22Rv1 (cell line): ENCODE measurements around the gene AKAP14.
"Not testable (repeated sequence)": the region's sequence is repeated elsewhere in the genome, so short reads cannot be mapped to it uniquely, and the experiment has no call there.

Experiments used
- H3K27ac ChIP-seq: fragments of 450-650 bp; 2 replicates; pipeline ENCODE4 v1.5.1; 2017
- ZFX ChIP-seq: fragments of 450-650 bp; IDR thresholded peaks from 2 replicates; pipeline ENCODE4 v1.6.1; 2017; ENCODE audit warnings: antibody characterized with exemption, borderline replicate concordance
- TF ChIP-seq, protein P1 (sequence below): fragments of 450-650 bp; IDR thresholded peaks from 2 replicates; pipeline ENCODE4 v1.5.1; 2017; ENCODE audit warnings: mild to moderate bottlenecking

Gene AKAP14

GRCh38 chrX:119941336-119941735, 45.6 kb downstream of the AKAP14 start:
- no peak overlapping the region for H3K27ac ChIP-seq
- TF ChIP-seq ZFX: no peak
- TF ChIP-seq, protein P1, sequence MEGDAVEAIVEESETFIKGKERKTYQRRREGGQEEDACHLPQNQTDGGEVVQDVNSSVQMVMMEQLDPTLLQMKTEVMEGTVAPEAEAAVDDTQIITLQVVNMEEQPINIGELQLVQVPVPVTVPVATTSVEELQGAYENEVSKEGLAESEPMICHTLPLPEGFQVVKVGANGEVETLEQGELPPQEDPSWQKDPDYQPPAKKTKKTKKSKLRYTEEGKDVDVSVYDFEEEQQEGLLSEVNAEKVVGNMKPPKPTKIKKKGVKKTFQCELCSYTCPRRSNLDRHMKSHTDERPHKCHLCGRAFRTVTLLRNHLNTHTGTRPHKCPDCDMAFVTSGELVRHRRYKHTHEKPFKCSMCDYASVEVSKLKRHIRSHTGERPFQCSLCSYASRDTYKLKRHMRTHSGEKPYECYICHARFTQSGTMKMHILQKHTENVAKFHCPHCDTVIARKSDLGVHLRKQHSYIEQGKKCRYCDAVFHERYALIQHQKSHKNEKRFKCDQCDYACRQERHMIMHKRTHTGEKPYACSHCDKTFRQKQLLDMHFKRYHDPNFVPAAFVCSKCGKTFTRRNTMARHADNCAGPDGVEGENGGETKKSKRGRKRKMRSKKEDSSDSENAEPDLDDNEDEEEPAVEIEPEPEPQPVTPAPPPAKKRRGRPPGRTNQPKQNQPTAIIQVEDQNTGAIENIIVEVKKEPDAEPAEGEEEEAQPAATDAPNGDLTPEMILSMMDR: no peak

DNA sequence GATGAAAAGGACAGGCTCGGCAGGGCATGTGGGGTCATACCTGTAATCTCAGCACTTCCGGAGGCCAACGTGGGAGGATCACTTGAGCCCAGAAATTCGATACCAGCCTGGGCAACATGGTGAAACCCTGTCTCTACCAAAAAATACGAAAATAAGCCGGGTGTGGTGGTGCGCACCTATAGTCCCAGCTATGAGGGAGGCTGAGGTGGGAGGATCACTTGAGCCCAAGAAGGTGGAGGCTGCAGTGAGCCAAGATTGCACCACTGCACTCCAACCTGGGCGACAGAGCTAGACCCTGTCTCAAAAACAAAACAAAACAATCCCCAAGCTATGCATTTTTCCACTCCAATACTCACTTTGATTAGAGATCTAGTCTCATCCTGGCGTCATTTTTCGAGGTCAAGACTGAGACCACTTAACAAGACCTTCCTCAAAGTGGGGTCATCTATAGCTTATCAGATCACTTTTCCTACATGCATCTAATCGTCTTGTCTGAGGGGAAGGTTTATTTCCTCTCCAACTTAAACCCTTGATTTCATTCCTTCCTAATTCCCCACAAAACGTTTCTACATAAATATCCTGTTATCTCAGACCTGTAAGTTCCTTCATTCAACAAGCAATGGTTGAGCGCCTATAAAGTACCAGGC, 46.6 kb downstream of the AKAP14 start:
- peak overlapping the region; percentile 78 for H3K27ac ChIP-seq
- TF ChIP-seq, protein P1: no peak
- TF ChIP-seq ZFX: no peak

DNA sequence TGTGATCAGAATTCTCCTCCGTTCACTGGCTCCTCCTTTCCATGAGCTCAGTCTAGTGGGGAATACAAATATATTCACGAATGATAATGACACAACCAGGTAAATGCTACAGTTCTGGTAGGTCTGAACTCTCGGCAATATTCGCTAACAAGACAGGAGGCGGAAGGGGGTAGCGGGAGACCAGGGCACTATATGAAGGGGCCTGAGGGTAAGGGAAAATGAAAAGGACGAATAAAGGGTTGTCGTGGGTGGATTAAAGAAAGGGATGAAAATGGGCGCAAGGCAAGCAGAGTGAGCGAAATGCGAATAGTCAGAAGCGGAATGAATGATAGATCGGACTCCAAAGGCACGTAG, 47.1 kb downstream of the AKAP14 start:
- no peak for TF ChIP-seq ZFX
- TF ChIP-seq, protein P1: no peak
- H3K27ac ChIP-seq: peak overlapping the region; percentile 78

DNA sequence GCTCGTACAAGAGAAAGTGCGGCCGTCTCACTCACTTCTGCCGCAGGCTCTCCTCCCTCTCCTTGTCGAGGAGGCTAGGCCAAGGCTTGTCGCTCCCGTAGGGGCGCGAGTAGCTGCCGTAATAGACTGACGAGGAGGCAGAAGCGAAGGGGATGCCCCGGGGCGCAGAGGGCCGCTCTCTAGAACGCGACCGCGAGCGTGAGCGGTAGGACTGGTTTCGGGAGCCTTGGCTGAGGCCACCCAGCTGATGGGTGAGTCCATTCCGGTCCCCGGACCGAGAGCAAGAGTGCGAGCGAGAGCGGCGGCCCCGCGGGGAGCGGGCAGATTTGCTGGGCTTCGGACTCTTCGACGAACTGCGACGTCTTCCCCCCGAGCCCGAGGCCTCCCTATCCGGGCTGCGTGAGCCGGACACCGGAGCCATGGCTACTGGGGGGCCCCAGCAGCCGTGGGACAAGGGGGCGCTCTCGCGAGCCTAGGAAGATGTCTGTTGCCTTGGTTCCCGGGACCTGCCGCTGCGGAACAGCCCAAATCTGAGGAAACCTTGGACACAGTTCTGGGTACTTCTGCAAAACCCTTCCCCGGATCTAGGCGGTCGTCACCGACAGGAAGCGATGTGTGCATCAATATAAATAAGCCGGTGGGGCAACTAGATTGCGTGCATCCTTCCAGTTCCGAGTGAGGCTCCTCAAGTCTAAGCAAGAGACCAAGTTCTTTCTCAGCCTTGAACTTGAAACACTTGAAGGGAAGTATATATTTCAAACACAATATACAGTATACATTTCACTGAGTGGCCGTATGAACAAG, 47.7 kb downstream of the AKAP14 start, which contains the start of gene NKAP:
NKAP (minus strand) TSS at position 567 of the 804 bp plus-strand sequence; CDS start at position 421, 146 bp downstream.
- H3K27ac ChIP-seq: peak within 1 kb of the TSS; percentile 78
- no peak for TF ChIP-seq ZFX
- TF ChIP-seq, protein P1: no peak

- TF ChIP-seq, protein P1: no peak
- no peak for TF ChIP-seq ZFX
- no peak overlapping the region for H3K27ac ChIP-seq
Measured at GRCh38 chrX:119945481-119945880, 49.8 kb downstream of the AKAP14 start.

- TF ChIP-seq, protein P1: peak; percentile 47
- no peak for TF ChIP-seq ZFX
- no peak overlapping the region for H3K27ac ChIP-seq
Measured at GRCh38 chrX:119948381-119948780, 52.7 kb downstream of the AKAP14 start.

DNA sequence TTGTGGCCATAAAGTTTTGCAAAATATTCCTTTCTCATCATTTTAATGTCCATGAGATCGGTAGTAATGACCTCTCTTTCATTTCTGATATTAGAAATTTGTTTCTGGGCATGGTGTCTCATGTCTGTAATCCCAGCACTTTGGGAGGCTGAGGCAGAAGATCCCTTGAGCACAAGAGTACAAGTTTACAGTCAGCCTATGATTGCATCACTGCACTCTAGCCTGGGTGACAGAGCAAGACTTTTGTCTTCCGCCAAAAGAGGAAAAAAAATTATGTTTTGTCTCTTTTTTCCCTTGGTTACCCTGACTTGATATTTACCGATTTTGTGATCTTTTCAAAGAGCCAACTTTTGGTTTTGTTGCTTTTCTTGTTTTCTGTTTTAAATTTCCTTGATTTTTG, 58.7 kb downstream of the AKAP14 start:
- TF ChIP-seq, protein P1: no peak
- no peak for TF ChIP-seq ZFX

DNA sequence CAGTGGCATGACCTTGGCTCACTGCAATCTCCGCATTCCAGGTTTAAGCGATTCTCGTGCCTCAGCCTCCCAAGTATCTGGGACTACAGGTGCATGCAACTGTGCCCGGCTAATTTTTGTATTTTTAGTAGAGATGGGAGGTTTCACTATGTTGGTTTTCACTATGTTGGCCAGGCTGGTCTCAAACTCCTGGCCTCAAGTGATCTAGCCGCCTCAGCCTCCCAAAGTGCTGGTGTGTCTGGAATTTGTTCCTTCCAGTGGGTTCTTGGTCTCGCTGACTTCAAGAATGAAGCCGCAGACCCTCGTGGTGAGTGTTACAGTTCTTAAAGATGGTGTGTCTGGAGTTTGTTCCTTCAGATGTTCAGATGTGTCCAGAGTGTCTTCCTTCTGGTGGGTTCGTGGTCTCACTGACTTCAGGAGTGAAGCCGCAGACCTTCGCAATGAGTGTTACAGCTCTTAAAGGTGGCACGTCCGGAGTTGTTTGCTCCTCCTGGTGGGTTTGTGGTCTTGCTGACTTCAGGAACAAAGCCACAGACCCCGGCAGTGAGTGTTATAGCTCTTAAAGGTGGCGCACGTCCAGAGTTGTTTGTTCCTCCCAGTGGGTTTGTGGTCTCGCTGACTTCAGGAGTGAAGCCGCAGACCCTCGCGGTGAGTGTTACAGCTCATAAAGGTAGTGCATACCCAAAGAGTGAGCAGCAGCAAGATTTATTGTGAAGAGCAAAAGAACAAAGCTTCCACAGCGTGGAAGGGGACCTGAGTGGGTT, 60.3 kb downstream of the AKAP14 start:
- H3K27ac ChIP-seq: not testable (repeated sequence)

More for the DNA sequence above, 58.7 kb downstream of the AKAP14 start:
- H3K27ac ChIP-seq: no peak overlapping the region
